Stimulated activated CD4-positive, alpha-beta T cell treated with anti-CD3 and anti-CD28 coated beads, Interleukin-1b, Interleukin-23, amount 100 ng/mL, for 1 hour (primary cell): Measurements from ENCODE around the gene BRME1.
"Not testable (repeated sequence)": the region's sequence is repeated elsewhere in the genome, so short reads cannot be mapped to it uniquely, and the experiment has no call there.

Experiments used
- DNase-seq, 2 donors: peaks; one replicate each; pipeline ENCODE4 v3.0.0-alpha.2; 2020; ENCODE audit warnings: low read depth in 2 of 2

The BRME1 gene

GRCh38 chr19:13926715-13927114, 20.8 kb upstream of the BRME1 start:
- no peak for DNase-seq

GRCh38 chr19:13926010-13926409, 20.1 kb upstream of the BRME1 start:
- DNase-seq, result no peak

- DNase-seq, result no peak
Observed at GRCh38 chr19:13923194-13923987, 17.5 kb upstream of the BRME1 start.

DNA sequence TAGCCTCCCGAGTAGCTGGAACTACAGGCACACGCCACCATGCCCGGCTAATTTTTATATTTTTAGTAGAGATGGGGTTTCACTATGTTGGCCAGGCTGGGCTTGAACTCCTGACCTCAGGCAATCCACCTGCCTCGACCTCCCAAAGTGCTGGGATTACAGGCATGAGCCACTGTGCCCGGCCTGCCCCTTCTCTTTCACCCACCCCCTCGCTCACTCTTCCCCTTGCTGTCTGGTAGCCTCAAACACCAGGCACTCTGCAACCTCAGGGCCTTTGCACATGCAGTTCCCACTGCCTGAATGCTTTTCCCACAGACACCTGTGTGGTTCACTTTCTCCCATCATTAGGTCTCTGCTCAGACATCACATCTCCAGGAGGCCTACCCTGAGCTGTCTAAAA, 16.2 kb upstream of the BRME1 start:
- not testable (repeated sequence) for DNase-seq

- DNase-seq, result no peak
Observed at GRCh38 chr19:13920940-13921747, 15.2 kb upstream of the BRME1 start.

DNA sequence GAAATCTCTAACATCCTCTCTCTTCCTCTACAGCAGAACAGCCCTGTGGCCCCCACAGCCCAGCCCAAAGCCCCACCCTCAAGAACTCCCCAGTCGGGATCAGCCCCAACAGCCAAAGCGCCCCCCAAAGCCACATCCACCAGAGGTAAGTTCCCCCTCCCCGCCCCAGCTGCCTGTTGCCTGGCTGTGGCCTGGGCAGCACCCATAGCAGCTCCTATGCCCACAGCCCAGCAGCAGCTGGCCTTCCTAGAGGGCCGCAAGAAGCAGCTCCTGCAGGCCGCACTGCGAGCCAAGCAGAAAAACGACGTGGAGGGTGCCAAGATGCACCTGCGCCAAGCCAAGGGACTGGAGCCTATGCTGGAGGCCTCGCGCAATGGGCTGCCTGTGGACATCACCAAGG, 14.6 kb upstream of the BRME1 start:
- no peak for DNase-seq

- DNase-seq, result no peak
Observed at GRCh38 chr19:13918726-13919411, 13.0 kb upstream of the BRME1 start.

- no peak for DNase-seq
Observed at GRCh38 chr19:13917888-13918406, 12.0 kb upstream of the BRME1 start.

- DNase-seq, result no peak
Observed at GRCh38 chr19:13914777-13915176, 8.9 kb upstream of the BRME1 start.

DNA sequence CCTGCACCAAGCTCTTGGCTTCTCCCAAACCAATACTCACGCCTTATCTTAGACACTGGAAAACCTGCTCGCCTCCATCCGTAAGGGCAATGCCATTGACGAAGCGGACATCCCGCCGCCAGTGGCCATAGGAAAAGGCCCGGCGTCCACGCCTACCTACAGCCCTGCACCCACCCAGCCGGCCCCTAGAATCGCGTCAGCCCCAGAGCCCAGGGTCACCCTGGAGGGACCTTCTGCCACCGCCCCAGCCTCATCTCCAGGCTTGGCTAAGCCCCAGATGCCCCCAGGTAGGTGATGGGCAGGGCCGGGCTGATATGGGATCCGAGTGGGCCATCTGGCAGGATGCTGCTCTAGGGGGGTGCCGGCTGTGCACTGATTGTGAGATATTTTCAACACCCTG, 7.4 kb upstream of the BRME1 start:
- no peak for DNase-seq

GRCh38 chr19:13909430-13909829, 3.5 kb upstream of the BRME1 start:
- no peak for DNase-seq

- no peak for DNase-seq
Observed at GRCh38 chr19:13908674-13909073, 2.8 kb upstream of the BRME1 start.

- DNase-seq, result no peak
Observed at GRCh38 chr19:13906910-13907309, 993 bp upstream of the BRME1 start.

DNA sequence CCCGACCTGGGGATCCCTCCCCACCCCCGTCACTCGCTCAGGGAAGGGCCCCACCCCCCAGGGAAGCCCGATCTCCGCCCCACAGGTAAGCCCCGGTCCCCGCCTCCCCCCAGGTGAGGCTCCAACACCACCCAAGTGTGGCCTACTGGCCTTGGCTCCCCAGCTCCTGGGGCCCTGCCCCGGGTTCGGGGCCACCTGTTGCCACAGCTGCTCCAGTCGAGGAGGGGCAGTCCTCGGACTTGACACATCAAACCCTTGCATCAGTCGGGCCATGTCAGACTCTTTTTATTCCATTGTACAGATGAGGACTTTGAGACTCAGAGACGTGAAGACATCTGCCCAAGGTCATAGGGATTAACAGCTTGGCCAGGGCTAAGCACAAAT, 596 bp upstream of the BRME1 start:
- no peak for DNase-seq

GRCh38 chr19:13902993-13903555, 2.8 kb downstream of the BRME1 start:
- no peak for DNase-seq

GRCh38 chr19:13899912-13900584, 5.9 kb downstream of the BRME1 start:
- DNase-seq, result no peak

DNA sequence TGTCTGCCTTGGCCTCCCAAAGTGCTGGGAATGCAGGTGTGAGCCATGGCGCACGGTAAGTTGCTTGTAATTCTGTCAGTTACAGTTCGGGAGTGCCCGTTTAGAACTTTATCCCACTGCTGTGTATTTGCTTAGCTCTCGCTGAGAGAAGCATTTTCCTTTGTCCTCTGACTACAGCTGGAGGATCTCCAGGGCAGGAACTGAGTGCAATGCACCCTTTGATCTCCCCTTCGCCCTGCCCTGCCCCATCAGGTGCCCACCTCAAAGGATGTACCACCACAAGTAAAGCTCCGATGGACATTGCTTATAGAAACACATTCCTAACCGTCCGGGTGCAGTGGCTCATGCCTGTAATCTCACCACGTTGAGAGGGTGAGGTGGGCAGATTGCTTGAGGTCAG, 6.5 kb downstream of the BRME1 start:
- DNase-seq, result no peak

DNA sequence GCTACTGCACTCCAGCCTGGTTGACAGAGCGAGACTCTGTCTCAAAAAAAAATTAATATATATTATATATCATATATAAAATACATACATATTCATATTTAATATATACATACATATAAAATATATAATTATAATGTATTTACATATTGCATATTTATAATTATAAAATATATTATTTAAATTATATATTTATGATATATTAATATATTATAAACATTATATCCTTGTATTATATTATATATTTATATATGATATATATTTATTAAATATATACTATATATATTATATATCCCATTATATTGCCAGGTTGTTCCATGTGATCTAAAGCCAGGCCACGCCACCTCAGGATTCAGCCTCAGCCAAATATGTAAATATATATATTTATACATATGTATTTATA, 9.7 kb downstream of the BRME1 start:
- DNase-seq, result no peak

DNA sequence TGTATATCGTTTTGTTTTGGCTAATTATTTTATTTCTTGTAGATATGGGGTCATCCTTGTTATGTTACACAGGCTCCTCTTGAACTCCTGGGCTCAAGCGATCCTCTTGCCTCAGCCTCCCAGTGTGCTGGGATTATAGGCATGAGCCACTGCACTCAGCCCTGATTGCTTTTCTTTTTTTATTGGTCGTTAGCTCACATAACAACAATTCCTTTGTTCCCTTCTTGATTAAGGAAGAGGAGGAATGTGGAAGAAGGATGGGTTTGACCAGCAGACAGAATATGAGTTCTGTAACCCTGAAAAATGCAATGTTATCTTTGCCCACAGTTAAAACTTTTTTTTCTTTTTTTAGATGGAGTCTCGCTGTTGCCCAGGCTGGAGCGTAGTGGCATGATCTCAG, 11.4 kb downstream of the BRME1 start:
- no peak for DNase-seq

GRCh38 chr19:13892870-13893269, 13.0 kb downstream of the BRME1 start:
- no peak for DNase-seq

DNA sequence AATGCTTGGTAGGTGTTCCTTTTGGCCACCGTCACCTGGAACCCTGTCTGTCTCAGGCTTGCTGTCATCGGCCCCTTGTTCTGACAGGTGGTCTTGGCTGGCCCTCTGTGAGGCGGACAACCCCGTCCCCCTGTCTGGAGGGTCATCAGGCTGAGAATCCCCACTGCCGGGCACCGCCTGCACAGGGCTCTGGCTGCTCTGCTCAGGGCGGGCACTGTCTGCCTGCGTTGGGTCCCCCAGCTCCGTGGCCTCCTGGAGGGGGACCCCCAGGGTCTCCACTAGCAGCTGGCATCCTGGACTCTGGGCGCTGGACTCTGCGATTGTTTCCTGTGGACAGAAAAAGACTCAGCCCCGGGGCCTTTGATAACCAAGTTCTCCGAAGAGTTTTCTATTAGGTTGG, 15.8 kb downstream of the BRME1 start:
- DNase-seq, result no peak

DNA sequence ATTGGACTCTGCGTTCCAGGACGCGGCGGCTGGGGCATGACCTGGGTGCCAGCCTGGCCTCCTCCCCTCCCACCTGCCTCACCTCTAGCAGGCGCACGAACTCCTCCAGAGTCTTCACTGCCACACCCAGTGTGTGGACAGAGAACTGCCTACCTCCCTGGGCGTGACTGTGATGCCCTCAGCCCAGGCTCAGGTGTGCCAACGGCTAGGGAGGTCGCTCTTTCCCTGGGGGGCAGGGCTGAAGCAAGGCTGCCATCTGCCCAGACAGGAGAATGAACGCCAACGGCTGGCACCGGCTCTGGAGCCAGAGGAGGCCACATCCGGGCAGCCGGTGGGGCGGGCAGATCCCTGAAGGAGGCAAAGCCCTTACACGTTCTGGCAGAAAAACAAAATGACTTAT, 17.6 kb downstream of the BRME1 start:
- DNase-seq, result no peak
